Globus pallidus (tissue), 1 donor: Measurements from ENCODE around the gene TMEM150C.
"Not testable (repeated sequence)": the region's sequence is repeated elsewhere in the genome, so short reads cannot be mapped to it uniquely, and the experiment has no call there.

Experiments
- DNase-seq: peaks from one replicate; pipeline ENCODE4 v3.0.0-alpha.2; 2015; ENCODE audit warnings: low spot score

Gene TMEM150C

DNA sequence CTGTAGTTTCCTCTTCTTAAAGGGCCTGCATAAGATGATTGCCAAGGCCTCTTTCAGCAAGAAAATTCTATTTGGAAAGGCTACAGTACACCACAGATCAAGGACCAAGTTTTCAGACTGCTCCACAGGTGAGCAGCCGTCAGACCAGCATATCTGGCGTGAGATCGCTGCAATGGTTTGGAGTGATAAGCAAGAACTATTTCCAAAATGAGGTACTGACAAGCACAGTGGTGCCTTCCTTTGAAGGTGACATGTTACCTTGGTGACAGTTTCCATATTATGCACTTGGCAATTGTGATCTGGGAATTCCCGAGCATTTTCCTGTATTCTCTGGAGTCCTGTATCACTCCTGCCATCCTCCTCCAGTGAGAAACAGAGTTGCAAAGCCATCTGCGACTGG, 7.3 kb upstream of the TMEM150C start:
- DNase-seq = no peak

GRCh38 chr4:82567444-82567843, 5.7 kb upstream of the TMEM150C start:
- no peak for DNase-seq

- no peak for DNase-seq
Observed at GRCh38 chr4:82562564-82562854, 721 bp upstream of the TMEM150C start.

DNA sequence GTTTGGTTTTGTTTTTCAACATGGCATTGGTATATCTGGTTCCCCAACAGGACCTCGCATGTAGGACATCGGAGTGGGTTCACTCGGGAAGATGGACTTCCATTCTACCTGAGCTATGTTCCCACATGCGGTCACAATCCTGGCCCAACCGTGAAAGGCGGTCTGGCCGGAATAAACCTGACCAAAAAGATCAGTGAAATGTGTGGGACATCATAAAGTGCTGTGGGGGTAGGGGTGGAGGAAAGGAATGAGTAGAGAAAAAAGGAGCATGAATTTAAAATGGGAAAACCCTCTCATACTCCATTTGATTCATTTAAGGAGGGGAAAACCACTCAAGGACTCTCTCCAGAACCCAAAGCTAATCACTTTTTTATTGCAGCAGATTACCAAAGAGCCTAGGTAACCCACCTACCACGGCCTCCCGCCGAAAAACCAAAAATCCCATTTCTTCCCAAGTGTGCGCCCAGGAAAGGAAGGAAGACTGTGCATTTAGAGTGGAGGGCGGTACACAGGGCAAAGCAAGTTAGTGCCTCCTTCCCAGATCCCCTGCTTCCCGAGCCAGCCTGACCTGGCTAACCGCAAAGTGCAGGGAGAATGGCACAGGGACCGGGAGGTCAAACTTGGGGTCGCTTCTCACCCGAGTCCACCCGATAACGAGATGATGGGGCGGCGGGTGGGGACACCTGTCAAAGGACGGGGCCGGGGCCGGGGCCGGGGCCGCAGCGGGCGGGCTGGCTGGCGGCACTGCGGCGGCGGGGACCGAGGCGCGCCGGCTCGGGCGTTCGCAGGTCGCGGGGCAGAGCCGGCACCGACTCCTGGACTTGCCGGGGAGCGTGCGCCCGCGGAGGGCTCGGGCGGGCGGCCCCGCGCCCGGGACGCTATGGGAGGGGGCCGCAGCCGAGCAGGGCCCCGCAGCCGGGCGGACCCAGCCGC, 669 bp downstream of the TMEM150C start:
- no peak for DNase-seq

- no peak for DNase-seq
Observed at GRCh38 chr4:82559735-82560120, 2.1 kb downstream of the TMEM150C start.

- DNase-seq = not testable (repeated sequence)
Observed at GRCh38 chr4:82559090-82559734, 2.6 kb downstream of the TMEM150C start.

DNA sequence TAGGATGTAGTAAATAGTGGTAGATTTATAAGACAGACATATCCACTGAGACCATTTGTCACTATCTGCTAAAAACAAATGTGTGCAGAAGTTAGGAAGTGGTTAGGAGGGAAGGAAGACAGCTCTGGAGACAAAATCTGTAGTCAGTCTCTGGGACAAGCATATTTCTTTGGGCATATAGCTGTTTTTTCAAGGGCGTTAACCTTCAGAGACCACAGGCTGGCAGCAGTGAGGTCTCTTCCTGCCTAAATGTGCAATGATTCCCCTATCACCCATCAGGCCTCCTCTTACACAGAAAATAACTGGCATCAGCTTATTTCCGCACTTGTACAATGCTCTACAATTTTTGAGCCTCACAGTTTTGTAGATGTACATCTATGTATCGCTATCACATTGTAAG, 6.5 kb downstream of the TMEM150C start:
- DNase-seq = peak; percentile 34

DNA sequence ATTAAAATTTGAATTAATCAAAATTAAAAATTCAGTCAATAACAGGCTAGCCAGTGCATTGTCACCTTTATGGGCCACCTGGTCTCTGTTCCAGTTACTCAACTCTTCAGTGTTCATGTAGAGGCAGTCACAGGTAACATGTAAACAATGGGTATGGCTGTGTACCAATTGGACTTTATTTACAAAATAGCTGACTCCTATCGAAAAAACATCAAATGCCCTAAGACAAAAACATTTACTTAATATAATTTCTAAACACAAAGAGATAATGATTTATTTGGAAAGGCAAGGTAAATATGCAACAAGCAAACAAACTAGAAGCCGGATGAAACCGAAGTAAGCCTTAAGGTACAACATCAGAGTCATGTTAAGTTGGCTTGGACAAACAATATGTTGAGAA, 8.8 kb downstream of the TMEM150C start:
- DNase-seq = no peak

DNA sequence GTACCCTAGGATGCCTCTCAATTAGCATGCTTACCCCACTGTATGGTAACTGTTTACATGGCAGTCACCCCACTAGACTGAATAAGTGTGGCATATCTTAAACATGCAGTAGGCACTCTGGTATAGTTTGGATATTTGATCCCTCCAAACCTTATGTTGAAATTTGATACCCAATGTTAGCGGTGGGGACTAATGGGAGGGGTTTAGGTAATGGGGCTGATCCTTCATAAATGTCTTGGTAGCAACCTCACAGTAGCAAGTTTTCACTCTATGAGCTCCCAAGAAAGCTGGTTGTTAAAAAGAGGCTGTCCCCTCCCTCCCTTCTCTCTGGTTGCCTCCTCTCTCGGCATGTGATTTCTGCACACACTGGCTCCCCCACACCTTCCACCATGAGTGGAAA, 10.1 kb downstream of the TMEM150C start:
- no peak for DNase-seq

- DNase-seq = not testable (repeated sequence)
Observed at GRCh38 chr4:82547850-82548249, 13.9 kb downstream of the TMEM150C start.

DNA sequence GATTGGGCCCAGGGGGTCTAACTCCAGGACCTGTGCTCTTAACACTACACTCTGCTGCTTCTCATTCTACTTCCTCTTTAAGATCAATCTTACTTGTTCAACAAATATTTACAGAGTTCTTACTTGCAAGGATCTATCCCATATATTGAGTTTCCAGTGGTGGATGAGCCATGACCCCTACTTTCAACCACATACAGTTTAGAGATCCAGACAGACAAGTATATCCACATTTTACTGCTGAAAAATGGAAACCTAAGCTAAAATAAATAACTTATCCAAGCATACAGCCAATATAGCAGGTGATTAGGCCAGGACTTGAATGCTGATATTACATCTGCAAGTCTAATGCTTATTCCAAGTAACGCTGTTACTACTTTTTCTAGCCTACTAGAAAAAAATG, 18.7 kb downstream of the TMEM150C start:
- no peak for DNase-seq

- DNase-seq = no peak
Observed at GRCh38 chr4:82542642-82543041, 19.1 kb downstream of the TMEM150C start.

GRCh38 chr4:82529322-82529721, 32.5 kb downstream of the TMEM150C start:
- no peak for DNase-seq

DNA sequence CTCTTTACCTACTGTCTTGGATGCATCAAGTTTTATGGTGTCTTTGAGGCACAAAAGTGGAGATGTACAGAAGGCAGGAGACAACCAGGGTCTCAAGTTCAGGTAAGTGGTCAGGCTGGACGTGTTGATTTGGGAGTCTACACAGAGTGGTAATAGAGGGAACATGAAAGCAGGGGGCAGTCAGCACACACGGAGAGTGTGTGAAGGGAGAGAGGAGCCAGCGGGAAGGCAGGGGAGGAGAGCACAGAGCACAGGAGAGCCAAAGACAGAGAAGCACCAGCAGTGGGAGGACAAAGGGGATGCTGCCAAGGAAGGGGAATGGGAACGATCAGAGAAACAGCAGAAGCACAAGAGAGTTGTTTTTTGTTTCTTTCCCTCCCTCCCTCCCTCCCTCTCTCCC, 32.9 kb downstream of the TMEM150C start:
- no peak for DNase-seq

GRCh38 chr4:82528074-82528473, 33.7 kb downstream of the TMEM150C start:
- no peak for DNase-seq

GRCh38 chr4:82525307-82525911, 36.4 kb downstream of the TMEM150C start:
- DNase-seq = no peak

- DNase-seq = no peak
Observed at GRCh38 chr4:82524570-82525152, 37.1 kb downstream of the TMEM150C start.

DNA sequence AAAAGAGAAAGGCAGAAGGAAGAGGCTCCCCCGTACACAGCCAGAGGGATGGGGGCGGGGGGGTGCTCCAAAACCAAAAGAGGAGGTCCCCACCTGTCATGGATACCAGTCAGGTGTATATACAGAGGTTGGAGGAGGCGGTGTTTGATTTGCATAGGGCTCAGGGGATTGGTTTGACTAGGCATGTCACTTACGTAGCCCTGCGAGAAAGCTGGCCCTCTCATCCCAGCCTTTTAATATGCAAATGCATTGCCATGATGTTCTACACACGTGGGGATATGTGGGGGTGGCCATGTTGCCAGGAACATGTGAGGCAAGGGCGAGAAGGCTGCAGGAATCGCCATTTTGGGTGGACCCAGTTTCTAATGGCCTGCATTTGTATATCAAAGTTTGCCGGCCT, 38.6 kb downstream of the TMEM150C start:
- no peak for DNase-seq

DNA sequence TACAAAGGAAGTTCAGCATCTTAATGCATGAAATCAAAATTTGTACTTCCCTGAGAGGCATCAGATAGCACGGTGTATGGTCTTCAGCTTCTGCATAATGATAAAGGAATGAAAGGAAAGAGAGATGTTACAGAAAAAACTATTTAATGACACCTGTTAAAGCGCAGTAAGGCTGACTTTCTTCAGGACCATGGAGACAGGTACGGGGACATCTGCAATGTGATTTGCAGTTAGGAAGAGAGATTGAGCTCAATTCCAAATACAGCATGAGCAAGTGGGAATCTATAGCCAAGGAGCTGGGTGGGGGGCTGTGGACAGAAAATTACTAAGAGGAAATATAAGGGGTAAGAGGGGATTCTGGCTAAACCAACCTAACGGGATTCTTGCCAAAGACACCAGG, 39.3 kb downstream of the TMEM150C start:
- DNase-seq = no peak

GRCh38 chr4:82521283-82521682, 40.5 kb downstream of the TMEM150C start:
- no peak for DNase-seq

DNA sequence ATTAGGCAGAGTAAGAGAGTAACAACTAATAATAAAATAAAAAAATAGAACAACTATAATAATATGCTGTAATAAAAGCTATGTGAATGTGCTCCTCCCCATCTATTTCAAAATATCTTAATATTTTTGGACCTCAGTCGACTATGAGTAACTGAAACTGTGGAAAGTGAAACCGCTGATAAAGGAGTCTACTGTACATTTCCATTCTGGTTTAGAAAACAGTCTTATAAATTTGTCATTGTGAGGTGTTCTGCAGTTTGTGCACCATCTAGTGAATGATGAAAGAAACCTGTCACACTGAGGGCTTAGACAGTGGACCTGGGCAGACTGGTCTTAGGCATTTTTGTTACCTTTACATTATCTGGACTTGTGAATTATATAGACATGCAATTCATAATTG, 42.0 kb downstream of the TMEM150C start:
- DNase-seq = no peak

GRCh38 chr4:82519072-82519471, 42.7 kb downstream of the TMEM150C start:
- DNase-seq = no peak

- no peak for DNase-seq
Observed at GRCh38 chr4:82517043-82517442, 44.7 kb downstream of the TMEM150C start.
